NCI-H1417 treated with DMSO at 0.1 percent for 48 hours (cell line): ENCODE measurements around the gene DNAH11.

Source experiments
- DNase-seq: peaks from one replicate; lab custom pipeline; 2025; lab: John Stamatoyannopoulos, UW

Gene DNAH11

GRCh38 chr7:21550821-21551531, 8.1 kb downstream of the DNAH11 start:
- DNase-seq: no peak

DNA sequence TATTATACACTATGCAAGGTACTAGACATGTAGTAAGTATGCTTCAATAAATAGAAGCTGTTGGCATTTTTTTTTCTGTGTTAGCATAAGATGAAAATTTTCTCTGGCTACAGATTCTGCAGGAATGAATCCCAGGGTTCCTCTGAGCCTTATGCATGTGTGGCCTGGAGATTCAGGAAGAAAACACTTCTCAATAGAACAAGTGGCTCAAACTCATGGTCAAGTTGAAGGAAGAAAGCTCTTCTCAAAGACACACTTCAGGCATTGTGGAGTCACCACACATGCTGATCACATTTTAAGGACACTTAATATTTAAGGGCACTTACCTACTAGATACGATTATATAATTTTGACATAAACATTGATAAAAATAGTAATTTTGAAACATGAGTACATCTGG, 19.5 kb downstream of the DNAH11 start:
- DNase-seq: no peak

DNA sequence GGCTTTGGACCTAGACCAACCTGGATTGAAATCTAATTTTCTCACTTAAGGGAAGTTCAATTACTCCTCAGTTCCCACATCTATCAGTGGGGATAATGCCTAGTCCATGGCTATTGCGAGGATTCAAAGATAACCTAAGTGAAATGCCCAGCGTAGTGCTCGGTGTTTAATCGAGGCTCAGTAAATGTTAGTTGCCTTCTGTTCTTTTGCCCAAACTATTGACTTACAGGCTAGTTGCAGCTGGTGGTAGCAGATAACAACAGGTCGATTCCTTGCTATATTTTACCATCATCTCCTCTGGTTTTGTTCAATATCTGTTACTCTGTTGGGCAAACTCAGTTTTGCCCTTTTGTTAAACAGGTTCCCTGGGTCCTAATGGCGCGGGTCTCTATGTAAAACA, 22.8 kb downstream of the DNAH11 start:
- DNase-seq: no peak

DNA sequence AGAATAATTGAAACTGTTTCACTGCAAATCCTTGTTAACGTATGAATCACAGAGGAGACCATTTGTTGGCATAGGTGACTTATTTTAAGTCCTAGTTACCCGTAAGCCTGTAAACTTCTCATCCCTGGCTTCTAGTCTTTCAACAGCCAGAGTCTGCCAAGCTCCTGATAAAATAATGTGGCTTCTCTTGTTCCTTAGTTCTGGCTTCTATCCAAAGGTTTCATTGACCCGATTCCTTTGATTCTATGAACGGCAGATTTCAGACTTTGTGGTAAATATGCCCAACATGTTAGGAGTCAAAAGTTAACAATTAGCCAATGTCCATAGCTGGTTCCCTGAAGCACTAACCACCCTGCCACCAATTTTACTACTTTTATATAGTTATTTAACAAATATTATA, 23.3 kb downstream of the DNAH11 start:
- DNase-seq: no peak

DNA sequence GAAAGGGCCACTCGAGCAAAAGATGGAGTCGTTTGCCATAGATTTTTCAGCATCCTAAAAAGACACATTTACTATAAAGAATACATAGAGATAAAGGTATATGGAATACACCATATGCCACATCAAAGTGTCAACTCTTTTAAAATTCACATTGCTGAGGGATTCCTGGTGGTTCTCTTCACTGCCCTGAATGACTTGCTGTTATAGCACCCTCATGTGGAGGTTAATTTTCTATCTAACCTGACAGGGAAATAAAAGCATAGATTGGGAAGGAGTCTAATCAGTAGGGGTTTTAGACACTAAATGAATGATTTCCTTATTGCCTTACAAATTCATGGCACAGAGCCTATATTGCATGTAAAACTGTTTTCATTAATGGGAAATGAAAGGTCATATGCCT, 25.9 kb downstream of the DNAH11 start:
- peak; percentile 21 for DNase-seq

DNA sequence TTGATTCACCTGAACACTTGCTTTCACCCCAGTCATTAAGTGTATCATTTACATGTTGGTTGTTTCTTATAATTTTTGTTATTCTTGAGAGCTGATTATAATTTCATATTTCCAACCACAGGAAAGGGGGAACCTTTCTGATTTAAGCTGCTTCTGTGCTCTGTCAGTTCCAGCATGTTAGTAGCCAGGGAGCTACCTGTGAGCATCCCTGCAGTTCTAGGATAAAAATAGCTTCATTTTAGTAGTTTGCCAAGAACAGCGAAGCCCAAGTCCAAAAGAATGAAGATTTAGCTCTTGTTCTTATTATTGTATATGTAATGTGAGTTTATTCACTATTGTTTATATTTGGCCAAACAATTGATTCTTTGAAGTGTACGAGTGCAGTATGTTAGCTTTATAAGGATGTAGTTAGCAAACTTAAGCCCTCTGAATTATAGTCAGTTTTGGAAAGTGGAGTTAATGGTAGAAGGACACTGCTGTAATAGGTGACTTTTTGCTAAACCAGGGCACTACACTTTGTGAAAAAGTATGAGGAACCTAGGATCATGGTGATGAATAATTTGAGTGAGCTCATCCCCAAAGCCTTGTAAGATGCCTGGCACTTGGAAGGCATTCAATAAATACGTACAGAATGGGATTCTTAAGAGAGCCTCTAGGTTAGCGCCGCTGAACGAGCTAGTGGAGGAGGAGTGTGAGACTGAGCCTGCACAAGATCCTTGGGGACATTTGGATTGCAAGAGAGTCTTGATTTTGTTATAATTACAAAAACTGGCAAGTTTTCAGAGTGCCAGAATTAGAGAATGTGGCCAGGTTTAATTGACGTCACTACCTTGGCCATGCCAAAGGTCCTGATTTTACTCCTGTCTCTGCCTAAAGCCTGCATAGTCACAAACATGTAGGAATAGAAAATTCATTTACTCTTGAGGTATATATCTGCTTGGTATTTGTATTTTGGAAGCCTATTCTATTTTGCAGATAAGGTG, 29.8 kb downstream of the DNAH11 start:
- no peak for DNase-seq

- no peak for DNase-seq
These were observed 36.7 kb downstream of the DNAH11 start for GRCh38 chr7:21579341-21580072.

- no peak for DNase-seq
These were observed 37.3 kb downstream of the DNAH11 start for GRCh38 chr7:21580073-21580521.

GRCh38 chr7:21585070-21585724, 42.4 kb downstream of the DNAH11 start:
- no peak for DNase-seq

- no peak for DNase-seq
These were observed 44.4 kb downstream of the DNAH11 start for GRCh38 chr7:21587139-21587784.

GRCh38 chr7:21596801-21597200, 54.0 kb downstream of the DNAH11 start:
- DNase-seq: no peak

- no peak for DNase-seq
These were observed 60.6 kb downstream of the DNAH11 start for GRCh38 chr7:21603462-21603861.

GRCh38 chr7:21603972-21604749, 61.3 kb downstream of the DNAH11 start:
- DNase-seq: no peak

GRCh38 chr7:21605008-21605585, 62.3 kb downstream of the DNAH11 start:
- no peak for DNase-seq

GRCh38 chr7:21608465-21608864, 65.6 kb downstream of the DNAH11 start:
- no peak for DNase-seq

DNA sequence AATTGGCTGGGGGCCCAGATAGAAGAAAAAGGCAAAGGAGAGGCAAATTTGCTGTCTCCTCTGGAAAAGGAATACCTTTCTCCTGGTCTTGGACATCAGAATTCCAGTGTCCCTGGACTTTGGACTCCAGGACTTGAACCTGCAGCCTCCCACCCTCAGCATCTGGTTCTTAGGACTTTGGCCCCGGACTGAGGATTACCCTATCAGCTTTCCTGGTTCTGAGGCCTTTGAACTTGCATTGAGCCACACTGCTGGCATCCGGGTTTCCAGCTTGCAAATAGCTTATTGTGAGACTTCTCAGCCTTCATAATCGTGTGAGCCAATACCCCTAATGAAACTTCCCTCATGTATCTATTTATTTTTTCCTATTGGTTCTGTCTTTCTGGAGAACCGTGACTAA, 68.3 kb downstream of the DNAH11 start:
- DNase-seq: no peak

DNA sequence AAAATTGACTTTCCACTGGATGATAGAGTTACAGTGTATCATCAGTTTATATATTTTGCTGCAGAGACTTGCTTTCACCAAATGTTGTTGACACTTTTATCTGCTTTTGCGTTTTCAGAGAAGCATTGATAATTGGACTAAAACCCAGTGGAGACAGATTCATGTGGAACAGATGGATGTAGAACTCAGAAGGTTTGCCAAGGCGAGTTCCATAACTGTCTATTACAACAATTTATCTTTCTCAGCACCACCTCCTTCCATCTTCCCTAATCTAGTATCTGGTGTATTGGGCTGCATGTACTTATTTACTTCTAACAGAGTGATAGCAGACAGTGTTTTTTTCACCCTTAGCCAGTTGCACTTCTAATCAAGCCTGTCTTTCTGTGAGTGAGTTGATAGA, 73.3 kb downstream of the DNAH11 start:
- DNase-seq: no peak

DNA sequence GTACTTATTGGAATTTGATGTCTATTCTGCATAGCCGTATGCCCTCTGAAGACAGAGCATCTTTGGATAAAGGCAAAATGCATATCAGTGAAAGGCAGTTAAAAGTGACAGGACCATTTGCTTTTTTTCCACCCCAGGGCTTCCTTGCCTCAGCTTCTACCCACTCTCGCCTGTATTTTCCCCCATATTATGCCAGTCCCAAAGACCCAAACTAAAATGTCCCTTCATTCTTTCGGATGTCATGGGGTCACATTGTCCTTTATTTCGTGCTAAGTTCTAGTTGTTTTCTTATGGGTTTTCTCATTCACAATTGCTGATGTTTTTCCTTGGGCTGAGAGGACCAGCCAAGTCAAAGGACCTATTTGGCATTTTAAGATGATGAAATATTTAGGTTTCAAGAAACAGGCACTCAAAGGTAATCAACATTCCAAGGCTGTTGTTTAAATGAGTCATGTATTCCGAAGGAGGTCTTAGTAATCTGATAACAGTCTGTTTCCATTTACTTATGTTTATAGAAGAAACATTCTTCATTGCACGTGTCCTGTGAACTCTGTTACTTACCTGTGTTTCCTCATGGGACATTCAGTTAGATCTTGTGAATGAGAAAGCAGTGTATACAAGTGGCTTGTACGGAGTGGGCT, 74.1 kb downstream of the DNAH11 start:
- DNase-seq: no peak

DNA sequence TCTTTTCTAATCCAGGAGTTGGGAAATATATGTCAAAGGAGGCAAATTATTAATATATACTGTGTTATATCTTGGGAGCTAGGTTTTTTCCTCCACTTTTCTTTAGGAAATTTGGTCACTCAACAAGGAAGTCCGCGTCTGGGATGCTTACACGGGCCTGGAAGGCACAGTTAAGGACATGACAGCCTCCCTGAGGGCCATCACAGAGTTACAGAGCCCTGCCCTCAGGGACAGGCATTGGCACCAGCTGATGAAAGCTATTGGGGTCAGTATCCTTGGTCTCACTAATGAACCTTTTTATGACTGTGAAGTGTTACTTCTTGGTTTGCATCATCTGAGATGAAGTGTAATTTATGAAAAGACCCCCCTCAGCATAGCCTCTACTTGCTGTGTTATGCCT, 74.7 kb downstream of the DNAH11 start:
- DNase-seq: no peak

DNA sequence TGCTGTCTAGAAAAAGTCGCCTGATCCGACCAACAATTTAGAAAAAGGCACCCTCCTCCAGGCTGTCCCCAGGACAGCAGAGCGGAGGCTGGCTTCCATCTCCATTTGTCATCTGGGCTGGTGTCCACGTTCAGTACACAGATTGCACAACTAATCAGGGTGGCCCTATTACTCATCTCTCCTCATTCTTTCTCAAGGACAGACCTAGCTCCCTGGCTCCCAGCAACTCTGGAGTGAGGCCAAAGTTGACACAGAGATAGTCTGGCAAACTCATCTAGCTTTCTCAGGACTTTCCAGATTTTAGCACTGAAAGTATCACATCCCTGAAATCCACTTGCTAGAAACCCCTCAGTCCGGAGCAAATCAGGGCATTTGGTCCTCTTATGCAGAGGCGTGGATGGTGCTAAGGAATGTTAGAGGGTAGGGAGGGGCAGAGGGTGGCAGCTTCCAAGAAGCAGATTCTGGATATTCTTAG, 75.1 kb downstream of the DNAH11 start:
- no peak for DNase-seq
